ENCODE results near the gene PCGF1.

PCGF1 gene

DNA sequence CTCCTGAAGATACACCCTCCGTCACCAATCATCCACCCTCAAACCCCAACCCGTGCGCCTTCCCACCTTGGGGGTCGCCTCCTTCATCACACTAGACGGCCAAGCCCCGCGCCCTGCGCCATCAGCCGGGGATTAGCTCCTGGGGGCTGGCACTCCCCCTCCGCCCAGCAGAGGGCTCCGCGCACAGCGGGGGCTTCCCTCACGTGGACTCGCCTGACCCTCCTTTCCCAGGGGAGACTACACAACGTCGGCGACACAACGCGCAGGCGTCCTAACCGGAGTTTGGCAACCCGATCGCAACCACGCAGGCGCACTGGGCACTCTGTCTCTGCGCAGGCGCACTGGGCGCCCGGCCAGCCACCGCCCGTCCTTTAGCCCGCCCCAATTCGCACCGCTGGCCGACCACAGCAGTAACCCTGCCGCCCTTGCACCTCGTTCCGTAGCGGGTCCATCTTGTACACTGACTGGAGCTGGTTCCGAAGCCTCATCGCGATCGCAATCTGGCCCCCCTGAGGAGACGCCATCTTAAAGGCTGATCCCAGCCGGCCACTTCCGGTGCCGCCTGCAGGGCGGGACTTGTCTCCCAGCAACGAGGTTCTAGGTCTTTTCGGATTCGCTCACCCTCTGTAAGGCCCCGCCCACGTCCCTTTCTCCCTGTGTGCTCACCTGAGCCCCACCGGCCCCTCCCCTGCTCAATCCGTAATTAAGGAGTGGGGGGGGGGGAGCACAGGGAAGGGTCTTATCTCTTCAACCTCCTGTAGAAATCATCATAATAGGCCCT lies at the start of gene PCGF1:
Gene PCGF1, minus strand, starts transcription at position 551 of the 781 bp plus-strand sequence. Its CDS starts 27 bp downstream, at position 524.
- DNase-seq, result peak; percentile 100
- Histone ChIP-seq H3K27ac (peak within 1 kb of the TSS; percentile 100), H3K36me3 (peaks cover 32% of the 10 kb centered on the region), H3K27me3 (ENCODE audit: insufficient read depth, low read depth, severe bottlenecking) (no peaks in the 10 kb centered on the region), H3K4me3 (ENCODE audit: low read depth, low read length) (peak within 1 kb of the TSS; percentile 75), H3K9me3 (ENCODE audit: severe bottlenecking) (no peaks in the 10 kb centered on the region)
- TF ChIP-seq, protein P1, sequence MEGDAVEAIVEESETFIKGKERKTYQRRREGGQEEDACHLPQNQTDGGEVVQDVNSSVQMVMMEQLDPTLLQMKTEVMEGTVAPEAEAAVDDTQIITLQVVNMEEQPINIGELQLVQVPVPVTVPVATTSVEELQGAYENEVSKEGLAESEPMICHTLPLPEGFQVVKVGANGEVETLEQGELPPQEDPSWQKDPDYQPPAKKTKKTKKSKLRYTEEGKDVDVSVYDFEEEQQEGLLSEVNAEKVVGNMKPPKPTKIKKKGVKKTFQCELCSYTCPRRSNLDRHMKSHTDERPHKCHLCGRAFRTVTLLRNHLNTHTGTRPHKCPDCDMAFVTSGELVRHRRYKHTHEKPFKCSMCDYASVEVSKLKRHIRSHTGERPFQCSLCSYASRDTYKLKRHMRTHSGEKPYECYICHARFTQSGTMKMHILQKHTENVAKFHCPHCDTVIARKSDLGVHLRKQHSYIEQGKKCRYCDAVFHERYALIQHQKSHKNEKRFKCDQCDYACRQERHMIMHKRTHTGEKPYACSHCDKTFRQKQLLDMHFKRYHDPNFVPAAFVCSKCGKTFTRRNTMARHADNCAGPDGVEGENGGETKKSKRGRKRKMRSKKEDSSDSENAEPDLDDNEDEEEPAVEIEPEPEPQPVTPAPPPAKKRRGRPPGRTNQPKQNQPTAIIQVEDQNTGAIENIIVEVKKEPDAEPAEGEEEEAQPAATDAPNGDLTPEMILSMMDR (IDR thresholded peaks at IDR 0.05; ENCODE audit: low read depth, low read length), result peak; percentile 81

DNA sequence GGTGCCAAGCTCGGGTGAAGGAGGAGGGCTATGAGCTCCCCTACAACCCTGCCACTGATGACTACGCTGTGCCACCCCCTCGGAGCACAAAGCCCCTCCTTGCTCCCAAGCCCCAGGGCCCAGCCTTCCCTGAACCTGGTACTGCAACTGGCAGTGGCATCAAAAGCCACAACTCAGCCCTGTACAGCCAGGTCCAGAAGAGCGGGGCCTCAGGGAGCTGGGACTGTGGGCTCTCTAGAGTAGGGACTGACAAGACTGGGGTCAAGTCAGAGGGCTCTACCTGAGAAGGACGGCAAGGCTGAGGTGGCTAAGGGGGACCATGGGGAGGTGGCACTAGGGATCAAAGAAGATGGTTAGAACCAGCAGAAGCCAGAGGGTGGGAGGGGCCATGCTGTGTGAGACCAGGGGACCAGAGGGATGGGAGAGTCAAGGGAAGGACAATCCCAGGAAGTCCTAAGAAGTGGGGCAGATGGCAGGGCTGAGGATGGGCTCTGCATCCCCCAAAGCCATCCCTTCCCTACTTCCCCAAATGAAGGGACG lies 49.4 kb upstream of the PCGF1 start:
- TF ChIP-seq, protein P1 (IDR thresholded peaks at IDR 0.05; ENCODE audit: low read depth, low read length), result no peak
- H3K27ac ChIP-seq, result no peak overlapping the region
- H3K27me3 ChIP-seq (ENCODE audit: insufficient read depth, low read depth, severe bottlenecking), result no peaks in the 10 kb centered on the region
- no peak overlapping the region for H3K4me3 ChIP-seq (ENCODE audit: low read depth, low read length)
- no peaks in the 10 kb centered on the region for H3K9me3 ChIP-seq (ENCODE audit: severe bottlenecking)
- H3K36me3 ChIP-seq, result peaks cover 7% of the 10 kb centered on the region; the same call in 1 of the 2 replicates
- no peak for DNase-seq

DNA sequence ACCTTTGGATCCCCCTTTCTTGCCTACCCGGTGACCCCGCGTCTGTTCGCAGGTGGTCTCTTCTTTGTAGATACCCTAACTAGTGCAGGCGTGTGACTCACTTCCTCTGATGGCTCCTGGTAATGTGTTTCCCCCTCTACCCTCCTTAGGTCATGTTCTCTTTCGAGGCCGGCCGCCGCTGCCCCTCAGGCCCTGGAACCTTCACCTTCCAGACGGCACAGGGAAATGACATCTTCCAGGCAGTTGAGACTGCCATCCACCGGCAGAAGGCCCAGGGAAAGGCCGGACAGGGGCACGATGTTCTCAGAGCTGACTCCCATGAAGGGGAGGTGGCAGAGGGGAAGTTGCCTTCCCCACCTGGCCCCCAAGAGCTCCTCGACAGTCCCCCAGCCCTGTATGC lies 48.7 kb upstream of the PCGF1 start:
- H3K27me3 ChIP-seq (ENCODE audit: insufficient read depth, low read depth, severe bottlenecking), result no peaks in the 10 kb centered on the region
- no peak for DNase-seq
- peaks cover 9% of the 10 kb centered on the region; the same call in 1 of the 2 replicates for H3K36me3 ChIP-seq
- TF ChIP-seq, protein P1 (IDR thresholded peaks at IDR 0.05; ENCODE audit: low read depth, low read length), result no peak
- no peak overlapping the region for H3K27ac ChIP-seq
- H3K4me3 ChIP-seq (ENCODE audit: low read depth, low read length), result no peak overlapping the region
- no peaks in the 10 kb centered on the region for H3K9me3 ChIP-seq (ENCODE audit: severe bottlenecking)

DNA sequence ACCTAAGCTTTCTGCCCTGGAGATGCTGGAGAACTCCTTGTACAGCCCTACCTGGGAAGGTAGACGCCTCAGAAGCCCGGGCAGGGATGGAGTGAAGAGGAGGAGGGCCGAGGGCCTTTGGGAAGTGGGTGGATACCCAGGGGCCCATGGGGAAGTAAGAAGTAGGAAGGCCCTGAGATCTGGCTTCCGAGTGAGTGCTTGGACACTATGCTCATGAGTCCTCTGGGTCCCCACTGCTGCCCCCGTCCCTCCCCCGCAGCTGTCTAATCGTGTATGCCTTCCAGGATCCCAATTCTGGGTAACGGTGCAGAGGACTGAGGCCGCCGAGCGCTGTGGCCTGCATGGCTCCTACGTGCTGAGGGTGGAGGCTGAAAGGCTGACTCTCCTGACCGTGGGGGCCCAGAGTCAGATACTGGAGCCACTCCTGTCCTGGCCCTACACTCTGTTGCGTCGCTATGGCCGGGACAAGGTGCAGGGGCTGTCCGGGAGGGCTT lies 48.2 kb upstream of the PCGF1 start:
- Histone ChIP-seq H3K4me3 (ENCODE audit: low read depth, low read length) (peak overlapping the region; percentile 85), H3K27ac (no peak overlapping the region), H3K27me3 (ENCODE audit: insufficient read depth, low read depth, severe bottlenecking) (no peaks in the 10 kb centered on the region), H3K9me3 (ENCODE audit: severe bottlenecking) (no peaks in the 10 kb centered on the region), H3K36me3 (peaks cover 10% of the 10 kb centered on the region; the same call in 1 of the 2 replicates)
- DNase-seq, result no peak
- TF ChIP-seq, protein P1 (IDR thresholded peaks at IDR 0.05; ENCODE audit: low read depth, low read length), result no peak

DNA sequence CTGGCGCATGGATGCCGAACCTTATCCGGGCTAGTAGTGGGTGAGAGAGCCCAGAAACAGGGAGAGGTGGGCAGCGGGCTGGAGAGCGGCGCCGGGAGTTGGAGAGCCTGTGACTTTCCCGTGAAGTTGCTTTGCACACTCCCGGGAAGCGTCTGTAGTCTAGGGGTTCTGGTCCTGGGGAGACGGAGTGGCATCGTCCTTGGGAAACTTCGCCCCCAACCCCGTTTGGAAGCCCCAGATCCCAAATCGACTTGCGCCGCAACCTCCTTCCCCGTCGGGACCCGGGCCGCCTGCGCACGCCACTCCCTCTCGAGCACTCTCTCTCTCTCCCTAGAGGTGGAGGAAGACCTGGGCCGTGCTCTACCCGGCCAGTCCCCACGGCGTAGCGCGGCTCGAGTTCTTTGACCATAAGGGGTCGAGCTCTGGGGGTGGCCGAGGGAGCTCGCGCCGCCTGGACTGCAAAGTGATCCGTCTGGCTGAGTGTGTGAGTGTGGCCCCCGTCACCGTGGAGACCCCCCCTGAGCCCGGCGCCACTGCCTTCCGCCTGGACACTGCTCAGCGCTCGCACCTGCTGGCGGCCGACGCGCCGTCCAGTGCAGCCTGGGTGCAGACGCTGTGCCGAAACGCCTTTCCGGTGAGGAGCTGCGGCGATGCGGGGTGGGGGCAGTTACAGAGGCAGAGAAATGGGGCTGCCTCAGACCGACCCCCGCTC lies 47.5 kb upstream of the PCGF1 start:
- Histone ChIP-seq H3K36me3 (peaks cover 10% of the 10 kb centered on the region), H3K4me3 (ENCODE audit: low read depth, low read length) (peak overlapping the region; percentile 85), H3K27ac (peak overlapping the region; percentile 86), H3K27me3 (ENCODE audit: insufficient read depth, low read depth, severe bottlenecking) (no peaks in the 10 kb centered on the region), H3K9me3 (ENCODE audit: severe bottlenecking) (no peaks in the 10 kb centered on the region)
- TF ChIP-seq, protein P1 (IDR thresholded peaks at IDR 0.05; ENCODE audit: low read depth, low read length), result 0 out of 2 replicates have a peak, but pooled peaks have one; percentile 0
- DNase-seq, result peak; percentile 71

Measured in WERI-Rb-1 (cell line).